Measurements from ENCODE around the gene PRKACB.
"Not testable (repeated sequence)": the region's sequence is repeated elsewhere in the genome, so short reads cannot be mapped to it uniquely, and the experiment has no call there.

Gene PRKACB

DNA sequence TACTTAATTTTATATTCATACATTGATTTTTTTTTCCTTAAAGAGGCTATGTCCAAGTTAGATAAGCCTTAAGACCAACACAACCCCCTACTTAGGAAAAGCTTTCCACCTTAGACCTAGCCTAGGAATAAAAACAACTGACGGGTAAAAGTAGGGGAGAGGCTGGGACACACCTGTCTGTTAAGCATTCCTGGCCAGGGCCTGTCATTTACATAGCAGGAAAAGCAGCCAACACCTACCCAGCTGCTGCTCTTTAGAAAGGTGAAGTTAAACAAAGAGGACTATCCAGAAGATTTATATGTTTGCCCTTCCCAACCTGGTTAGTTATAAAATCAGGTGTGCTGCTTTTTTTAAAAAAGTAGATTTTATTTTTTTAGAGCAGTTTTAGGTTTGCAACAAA, 128.3 kb downstream of the PRKACB start:
- H3K27ac ChIP-seq (ENCODE audit: low read depth, low read length), result no peak overlapping the region

GRCh38 chr1:84277343-84278059, 133.4 kb downstream of the PRKACB start:
- H3K36me3 ChIP-seq (ENCODE audit: insufficient read depth, low read length), result no peaks in the 10 kb centered on the region
- no peak overlapping the region for H3K9ac ChIP-seq (ENCODE audit: low read length)
- no peak overlapping the region for H3K4me3 ChIP-seq (ENCODE audit: low read depth in 1 of 2, low read length in 2 of 2)
- no peaks in the 10 kb centered on the region for H3K4me1 ChIP-seq (ENCODE audit: insufficient read depth, low read length)
- H3K27ac ChIP-seq (ENCODE audit: low read depth, low read length), result no peak overlapping the region
- no peaks in the 10 kb centered on the region for H3K27me3 ChIP-seq (ENCODE audit: control insufficient read depth in 1 of 2, insufficient read depth in 2 of 2, low read length in 2 of 2)
- H3K9me3 ChIP-seq (ENCODE audit: low read length), result no peaks in the 10 kb centered on the region

More for the DNA sequence above, 128.3 kb downstream of the PRKACB start:
- H3K9ac ChIP-seq (ENCODE audit: low read length), result no peak overlapping the region
- H3K27me3 ChIP-seq (ENCODE audit: control insufficient read depth in 1 of 2, insufficient read depth in 2 of 2, low read length in 2 of 2), result no peaks in the 10 kb centered on the region
- H3K36me3 ChIP-seq (ENCODE audit: insufficient read depth, low read length), result no peaks in the 10 kb centered on the region
- no peaks in the 10 kb centered on the region for H3K4me1 ChIP-seq (ENCODE audit: insufficient read depth, low read length)
- H3K9me3 ChIP-seq (ENCODE audit: low read length), result no peaks in the 10 kb centered on the region
- H3K4me3 ChIP-seq (ENCODE audit: low read depth in 1 of 2, low read length in 2 of 2), result no peak overlapping the region

DNA sequence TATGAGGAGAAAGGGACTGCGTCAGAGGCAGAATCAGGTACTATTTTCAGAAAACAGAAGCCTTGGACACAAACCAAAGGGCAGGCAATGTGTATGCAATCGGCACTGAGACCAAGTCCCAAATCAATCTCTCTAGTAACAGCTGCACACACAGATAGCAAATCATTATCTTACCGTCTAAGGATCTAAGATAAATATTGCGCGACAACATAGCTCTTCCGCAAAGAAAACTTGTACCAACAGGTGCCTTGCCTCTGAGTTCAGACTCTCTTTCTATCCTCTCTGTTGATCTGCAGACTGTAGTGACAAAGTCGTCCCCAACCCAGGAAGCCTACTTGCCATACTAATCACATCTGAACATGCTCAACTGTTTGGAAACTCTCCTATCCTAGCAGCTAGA, 134.8 kb downstream of the PRKACB start:
- no peaks in the 10 kb centered on the region for H3K27me3 ChIP-seq (ENCODE audit: control insufficient read depth in 1 of 2, insufficient read depth in 2 of 2, low read length in 2 of 2)
- H3K4me3 ChIP-seq (ENCODE audit: low read depth in 1 of 2, low read length in 2 of 2), result no peak overlapping the region
- no peaks in the 10 kb centered on the region for H3K4me1 ChIP-seq (ENCODE audit: insufficient read depth, low read length)
- no peak overlapping the region for H3K9ac ChIP-seq (ENCODE audit: low read length)
- no peak overlapping the region for H3K27ac ChIP-seq (ENCODE audit: low read depth, low read length)
- H3K9me3 ChIP-seq (ENCODE audit: low read length), result no peaks in the 10 kb centered on the region
- no peaks in the 10 kb centered on the region for H3K36me3 ChIP-seq (ENCODE audit: insufficient read depth, low read length)

GRCh38 chr1:84280912-84281311, 136.8 kb downstream of the PRKACB start:
- H3K27me3 ChIP-seq (ENCODE audit: control insufficient read depth in 1 of 2, insufficient read depth in 2 of 2, low read length in 2 of 2), result no peaks in the 10 kb centered on the region
- no peaks in the 10 kb centered on the region for H3K36me3 ChIP-seq (ENCODE audit: insufficient read depth, low read length)
- H3K4me1 ChIP-seq (ENCODE audit: insufficient read depth, low read length), result no peaks in the 10 kb centered on the region
- H3K9me3 ChIP-seq (ENCODE audit: low read length), result no peaks in the 10 kb centered on the region
- no peak overlapping the region for H3K9ac ChIP-seq (ENCODE audit: low read length)
- H3K27ac ChIP-seq (ENCODE audit: low read depth, low read length), result no peak overlapping the region
- H3K4me3 ChIP-seq (ENCODE audit: low read depth in 1 of 2, low read length in 2 of 2), result no peak overlapping the region

GRCh38 chr1:84282780-84283333, 138.8 kb downstream of the PRKACB start:
- no peaks in the 10 kb centered on the region for H3K27me3 ChIP-seq (ENCODE audit: control insufficient read depth in 1 of 2, insufficient read depth in 2 of 2, low read length in 2 of 2)
- no peaks in the 10 kb centered on the region for H3K9me3 ChIP-seq (ENCODE audit: low read length)
- no peaks in the 10 kb centered on the region for H3K4me1 ChIP-seq (ENCODE audit: insufficient read depth, low read length)
- H3K9ac ChIP-seq (ENCODE audit: low read length), result no peak overlapping the region
- no peak overlapping the region for H3K4me3 ChIP-seq (ENCODE audit: low read depth in 1 of 2, low read length in 2 of 2)
- H3K27ac ChIP-seq (ENCODE audit: low read depth, low read length), result no peak overlapping the region
- H3K36me3 ChIP-seq (ENCODE audit: insufficient read depth, low read length), result no peaks in the 10 kb centered on the region

- H3K27me3 ChIP-seq (ENCODE audit: control insufficient read depth in 1 of 2, insufficient read depth in 2 of 2, low read length in 2 of 2), result no peaks in the 10 kb centered on the region
- no peaks in the 10 kb centered on the region for H3K36me3 ChIP-seq (ENCODE audit: insufficient read depth, low read length)
- H3K9me3 ChIP-seq (ENCODE audit: low read length), result no peaks in the 10 kb centered on the region
- H3K27ac ChIP-seq (ENCODE audit: low read depth, low read length), result no peak overlapping the region
- H3K4me3 ChIP-seq (ENCODE audit: low read depth in 1 of 2, low read length in 2 of 2), result no peak overlapping the region
- no peaks in the 10 kb centered on the region for H3K4me1 ChIP-seq (ENCODE audit: insufficient read depth, low read length)
- no peak overlapping the region for H3K9ac ChIP-seq (ENCODE audit: low read length)
Measured at GRCh38 chr1:84283381-84283780, 139.3 kb downstream of the PRKACB start.

- Histone ChIP-seq H3K4me3 (ENCODE audit: low read depth in 1 of 2, low read length in 2 of 2) (no peak overlapping the region), H3K4me1 (ENCODE audit: insufficient read depth, low read length) (no peaks in the 10 kb centered on the region), H3K27me3 (ENCODE audit: control insufficient read depth in 1 of 2, insufficient read depth in 2 of 2, low read length in 2 of 2) (no peaks in the 10 kb centered on the region), H3K9ac (ENCODE audit: low read length) (no peak overlapping the region), H3K27ac (ENCODE audit: low read depth, low read length) (no peak overlapping the region), H3K36me3 (ENCODE audit: insufficient read depth, low read length) (no peaks in the 10 kb centered on the region), H3K9me3 (ENCODE audit: low read length) (no peaks in the 10 kb centered on the region)
Measured at GRCh38 chr1:84286071-84286470, 142.0 kb downstream of the PRKACB start.

GRCh38 chr1:84287389-84287788, 143.3 kb downstream of the PRKACB start:
- not testable (repeated sequence) for H3K9ac ChIP-seq (ENCODE audit: low read length); H3K27me3 ChIP-seq (ENCODE audit: control insufficient read depth in 1 of 2, insufficient read depth in 2 of 2, low read length in 2 of 2); H3K36me3 ChIP-seq (ENCODE audit: insufficient read depth, low read length); H3K4me3 ChIP-seq (ENCODE audit: low read depth in 1 of 2, low read length in 2 of 2); H3K4me1 ChIP-seq (ENCODE audit: insufficient read depth, low read length); H3K9me3 ChIP-seq (ENCODE audit: low read length); H3K27ac ChIP-seq (ENCODE audit: low read depth, low read length)

Data from muscle layer of colon (tissue), 2 donors.